Measurements from ENCODE around the gene SNCB. TPM values are rescaled to one million over a fixed set of nuclear protein-coding genes. Genes with fewer than 3 reads are reported as not detected.

Gene SNCB
- total and polyA plus RNA-seq, 2 of the 4 experiments (the other 2 are of a cell fraction) = 0.41 TPM; not detected in 1

DNA sequence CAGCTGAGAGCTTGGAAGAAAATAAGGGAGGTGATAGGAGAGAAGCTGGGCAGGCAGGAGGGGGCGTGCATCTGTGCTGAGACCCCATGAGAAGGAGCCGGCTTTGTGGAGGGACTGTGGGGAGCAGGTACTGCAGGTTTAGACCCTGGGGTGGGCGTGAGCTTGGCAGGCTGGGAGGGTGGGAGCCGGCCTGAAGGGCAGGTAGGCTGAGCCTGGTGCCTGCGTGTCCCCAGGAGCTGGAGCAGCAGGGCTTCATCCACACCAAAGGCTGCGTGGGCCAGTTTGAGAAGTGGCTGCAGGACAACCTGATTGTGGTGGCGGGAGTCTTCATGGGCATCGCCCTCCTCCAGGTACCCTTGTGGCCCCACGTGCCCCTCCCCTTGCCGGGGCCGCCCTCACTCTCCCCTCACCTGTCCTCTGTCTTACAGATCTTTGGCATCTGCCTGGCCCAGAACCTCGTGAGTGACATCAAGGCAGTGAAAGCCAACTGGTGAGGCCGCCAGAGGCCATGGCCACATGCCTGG, 26.2 kb upstream of the SNCB start:
- ChIA-PET POLR2A (ENCODE audit: unreplicated experiment) (no interaction called here), CTCF (no interaction called here)
- Histone ChIP-seq H4K5ac (ENCODE audit: low read depth, low read length) (no peak overlapping the region), H2AK5ac (ENCODE audit: low read depth, low read length) (no peak overlapping the region), H3K27me3 (ENCODE audit: control insufficient read depth, insufficient read depth, low read length) (no peaks in the 10 kb centered on the region), H3K4ac (ENCODE audit: low read depth, low read length) (no peak overlapping the region), H3K14ac (replicated peaks; ENCODE audit: low read depth, low read length) (no peak overlapping the region), H3K79me1 (ENCODE audit: low read depth in 1 of 2, low read length in 2 of 2) (peaks cover 0 to 11% of the 10 kb centered on the region in 2 experiments; a peak in 1 of 4 replicates), H2BK120ac (ENCODE audit: low read depth, low read length) (no peak overlapping the region), H2AFZ (replicated peaks; ENCODE audit: low read length, poor library complexity) (no peak overlapping the region), H3K9me1 (ENCODE audit: insufficient read depth, low read length) (peaks cover 6% of the 10 kb centered on the region; the same call in 1 of the 2 replicates), H2BK5ac (ENCODE audit: low read depth, low read length, poor library complexity, severe bottlenecking) (no peak overlapping the region), H3K56ac (ENCODE audit: extremely low read depth, insufficient read depth, low read length) (no peak overlapping the region), H3K9ac (ENCODE audit: low read depth, low read length) (no peak overlapping the region), H3K36me3 (ENCODE audit: control insufficient read depth, insufficient read depth, low read length) (peaks cover 10% of the 10 kb centered on the region; the same call in 1 of the 2 replicates), H4K20me1 (ENCODE audit: insufficient read depth, low read length) (peaks cover 26% of the 10 kb centered on the region), H2AK9ac (replicated peaks; ENCODE audit: low read depth, low read length, poor library complexity) (no peak overlapping the region), H3K23ac (ENCODE audit: low read depth, low read length) (no peak overlapping the region), H2BK15ac (ENCODE audit: low read depth, low read length) (no peak overlapping the region), H2BK20ac (ENCODE audit: low read depth, low read length) (no peak overlapping the region), H3K27ac (ENCODE audit: insufficient read depth, low read length) (no peak overlapping the region), H3K18ac (ENCODE audit: low read depth, low read length) (no peak overlapping the region), H4K91ac (ENCODE audit: insufficient read depth, low read depth, low read length) (no peak overlapping the region), H3K4me2 (ENCODE audit: low read depth, low read length) (no peak overlapping the region), H4K8ac (ENCODE audit: low read depth in 2 of 2, low read length in 2 of 2) (no peak overlapping the region), H3K4me1 (ENCODE audit: control insufficient read depth, insufficient read depth, low read length) (0 out of 2 replicates have a peak, but pooled peaks cover 2% of the 10 kb centered on the region), H3K4me3 (ENCODE audit: insufficient read depth, low read depth, low read length) (no peak overlapping the region), H3K9me3 (ENCODE audit: control insufficient read depth, insufficient read depth, low read length) (no peaks in the 10 kb centered on the region)
- TF ChIP-seq MAFK (IDR thresholded peaks at IDR 0.05; ENCODE audit: low read depth, low read length) (no peak), FOS (IDR thresholded peaks at IDR 0.05; ENCODE audit: low read depth, low read length) (no peak), MXI1 (IDR thresholded peaks at IDR 0.05; ENCODE audit: borderline replicate concordance, low read depth, low read length) (no peak), CEBPB (IDR thresholded peaks at IDR 0.05; ENCODE audit: low read depth, low read length) (no peak), RAD21 (IDR thresholded peaks at IDR 0.05; ENCODE audit: low read length) (no peak), CHD1 (IDR thresholded peaks at IDR 0.05; ENCODE audit: low read depth, low read length) (no peak), POLR2A (IDR thresholded peaks at IDR 0.05; ENCODE audit: low read depth, low read length) (no peak), NFE2L2 (IDR thresholded peaks at IDR 0.05; ENCODE audit: low read depth, low read length) (no peak), RCOR1 (IDR thresholded peaks at IDR 0.05; ENCODE audit: insufficient replicate concordance, low read length) (no peak), SMC3 (IDR thresholded peaks at IDR 0.05; ENCODE audit: low read depth, low read length) (no peak), BHLHE40 (IDR thresholded peaks at IDR 0.05; ENCODE audit: low read depth, low read length) (no peak), RFX5 (IDR thresholded peaks at IDR 0.05; ENCODE audit: low read depth, low read length) (no peak), ELK1 (IDR thresholded peaks at IDR 0.05; ENCODE audit: borderline replicate concordance, low read depth, low read length) (no peak), MAZ (IDR thresholded peaks at IDR 0.05; ENCODE audit: borderline replicate concordance, low read depth, low read length) (no peak)
- TF ChIP-seq, protein P1, sequence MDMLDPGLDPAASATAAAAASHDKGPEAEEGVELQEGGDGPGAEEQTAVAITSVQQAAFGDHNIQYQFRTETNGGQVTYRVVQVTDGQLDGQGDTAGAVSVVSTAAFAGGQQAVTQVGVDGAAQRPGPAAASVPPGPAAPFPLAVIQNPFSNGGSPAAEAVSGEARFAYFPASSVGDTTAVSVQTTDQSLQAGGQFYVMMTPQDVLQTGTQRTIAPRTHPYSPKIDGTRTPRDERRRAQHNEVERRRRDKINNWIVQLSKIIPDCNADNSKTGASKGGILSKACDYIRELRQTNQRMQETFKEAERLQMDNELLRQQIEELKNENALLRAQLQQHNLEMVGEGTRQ (IDR thresholded peaks at IDR 0.05; ENCODE audit: low read depth, low read length) = no peak
- TF ChIP-seq, protein P2, sequence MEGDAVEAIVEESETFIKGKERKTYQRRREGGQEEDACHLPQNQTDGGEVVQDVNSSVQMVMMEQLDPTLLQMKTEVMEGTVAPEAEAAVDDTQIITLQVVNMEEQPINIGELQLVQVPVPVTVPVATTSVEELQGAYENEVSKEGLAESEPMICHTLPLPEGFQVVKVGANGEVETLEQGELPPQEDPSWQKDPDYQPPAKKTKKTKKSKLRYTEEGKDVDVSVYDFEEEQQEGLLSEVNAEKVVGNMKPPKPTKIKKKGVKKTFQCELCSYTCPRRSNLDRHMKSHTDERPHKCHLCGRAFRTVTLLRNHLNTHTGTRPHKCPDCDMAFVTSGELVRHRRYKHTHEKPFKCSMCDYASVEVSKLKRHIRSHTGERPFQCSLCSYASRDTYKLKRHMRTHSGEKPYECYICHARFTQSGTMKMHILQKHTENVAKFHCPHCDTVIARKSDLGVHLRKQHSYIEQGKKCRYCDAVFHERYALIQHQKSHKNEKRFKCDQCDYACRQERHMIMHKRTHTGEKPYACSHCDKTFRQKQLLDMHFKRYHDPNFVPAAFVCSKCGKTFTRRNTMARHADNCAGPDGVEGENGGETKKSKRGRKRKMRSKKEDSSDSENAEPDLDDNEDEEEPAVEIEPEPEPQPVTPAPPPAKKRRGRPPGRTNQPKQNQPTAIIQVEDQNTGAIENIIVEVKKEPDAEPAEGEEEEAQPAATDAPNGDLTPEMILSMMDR (conservative IDR thresholded peaks at IDR 0.05; ENCODE audit: low read depth, low read length) = no peak
- no TSS peak for BruUV-seq (replicated peaks)
- no peak for ATAC-seq (ENCODE audit: low read depth)
- intact Hi-C loops (cut with micrococcal nuclease) = no loop called here
- WGBS, 2 experiments (ENCODE audit: extremely low coverage in 2 of 2, insufficient read length in 1 of 2) = 90% methylated on average over 2 of the region's 13 CpGs; no CpG with 5 or more reads in 1 of the 2 experiments
- dilution Hi-C loops (cut with HindIII; ENCODE audit: low sequenced_read_pairs, unreplicated experiment) = no loop called here
- in situ Hi-C loops (cut with MboI; ENCODE audit: low sequenced_read_pairs) = no loop called here
- no peak for DNase-seq

Measured in IMR-90 (cell line).